PC-3 (cell line): Measurements from ENCODE around the gene SSUH2.

Source experiments
- CTCF ChIP-seq: fragments of 300-600 bp; sonication (generic); conservative IDR thresholded peaks from 2 replicates; pipeline ENCODE4 v1.5.1; 2017; ENCODE audit warnings: antibody characterized with exemption, low read depth, mild to moderate bottlenecking, low read length
- EZH2 ChIP-seq: fragments of 300-600 bp; sonication (generic); IDR thresholded peaks from one replicate; pipeline ENCODE4 v1.6.1; 2017; ENCODE audit warnings: antibody characterized with exemption, mild to moderate bottlenecking, low read length; ENCODE audit not compliant: unreplicated experiment

- TF ChIP-seq CTCF (no peak), EZH2 (no peak)
Observed at GRCh38 chr3:8606701-8607231, 37.8 kb downstream of the SSUH2 start.
